Mammary epithelial cell (primary cell): ENCODE measurements around the gene MYO1F.

ENCODE experiments used
- EZH2 ChIP-seq: IDR thresholded peaks from 2 replicates; pipeline ENCODE4 v1.6.1; 2012; ENCODE audit warnings: low read length, inconsistent platforms, borderline replicate concordance
- TF ChIP-seq, protein P1 (sequence below), 2 donors: IDR thresholded peaks in 1 of 2; conservative IDR thresholded peaks in 1 of 2; 2 replicates each; pipeline ENCODE4 v1.5.1; 2011 to 2012; ENCODE audit warnings: inconsistent platforms in 2 of 2, low read length in 2 of 2, mild to moderate bottlenecking in 2 of 2, control low read depth in 1 of 2, low read depth in 1 of 2; ENCODE audit not compliant: insufficient read depth in 1 of 2; ENCODE audit errors: extremely low read depth in 1 of 2

DNA sequence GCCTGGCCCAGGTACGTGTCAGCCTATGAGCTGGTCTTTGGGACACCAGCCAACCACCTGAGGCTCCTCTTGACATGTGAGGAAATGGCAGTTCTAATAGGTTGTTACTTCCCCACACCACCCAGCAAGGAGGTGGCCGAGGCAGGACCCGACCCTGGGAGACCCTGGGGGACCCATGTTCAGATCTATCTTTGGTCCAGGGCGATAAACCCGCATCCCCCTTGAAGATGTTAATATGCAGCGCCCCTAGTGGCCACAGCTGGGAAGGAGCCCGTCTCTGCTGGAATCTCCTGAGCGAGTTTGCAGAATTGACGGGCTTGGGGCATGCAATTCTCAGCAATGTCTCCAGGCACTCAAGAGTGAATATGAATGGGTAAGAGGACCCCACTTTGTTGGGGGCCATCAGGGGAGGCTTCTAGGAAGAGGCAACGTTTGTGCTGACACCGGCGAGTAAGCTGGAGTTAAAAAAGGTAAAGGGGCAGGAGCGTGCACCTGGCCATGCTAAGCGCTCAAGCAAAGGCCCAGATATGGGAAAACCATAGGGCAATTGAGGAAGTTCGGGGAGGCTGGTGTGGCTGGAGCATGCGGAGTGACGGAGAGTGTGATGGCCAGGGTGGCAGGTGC, 1.5 kb upstream of the MYO1F start:
- TF ChIP-seq, protein P1, sequence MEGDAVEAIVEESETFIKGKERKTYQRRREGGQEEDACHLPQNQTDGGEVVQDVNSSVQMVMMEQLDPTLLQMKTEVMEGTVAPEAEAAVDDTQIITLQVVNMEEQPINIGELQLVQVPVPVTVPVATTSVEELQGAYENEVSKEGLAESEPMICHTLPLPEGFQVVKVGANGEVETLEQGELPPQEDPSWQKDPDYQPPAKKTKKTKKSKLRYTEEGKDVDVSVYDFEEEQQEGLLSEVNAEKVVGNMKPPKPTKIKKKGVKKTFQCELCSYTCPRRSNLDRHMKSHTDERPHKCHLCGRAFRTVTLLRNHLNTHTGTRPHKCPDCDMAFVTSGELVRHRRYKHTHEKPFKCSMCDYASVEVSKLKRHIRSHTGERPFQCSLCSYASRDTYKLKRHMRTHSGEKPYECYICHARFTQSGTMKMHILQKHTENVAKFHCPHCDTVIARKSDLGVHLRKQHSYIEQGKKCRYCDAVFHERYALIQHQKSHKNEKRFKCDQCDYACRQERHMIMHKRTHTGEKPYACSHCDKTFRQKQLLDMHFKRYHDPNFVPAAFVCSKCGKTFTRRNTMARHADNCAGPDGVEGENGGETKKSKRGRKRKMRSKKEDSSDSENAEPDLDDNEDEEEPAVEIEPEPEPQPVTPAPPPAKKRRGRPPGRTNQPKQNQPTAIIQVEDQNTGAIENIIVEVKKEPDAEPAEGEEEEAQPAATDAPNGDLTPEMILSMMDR (conservative IDR thresholded peaks at IDR 0.05 in 1 of 2, IDR thresholded peaks at IDR 0.05 in 1 of 2; ENCODE audit: extremely low read depth in 1 of 2, insufficient read depth in 1 of 2, low read depth in 1 of 2, low read length in 2 of 2), result peak; percentile 82 to 92
- TF ChIP-seq EZH2, result no peak
